H1 (cell line): ENCODE data around the gene CUX1. TPM values are rescaled to one million over a fixed set of nuclear protein-coding genes. Genes with fewer than 3 reads are reported as not detected.

Source experiments
- CTCF ChIA-PET: fragments of 300-600 bp; sonication (Branson Sonifier 250); formaldehyde crosslinking; loops from one replicate; lab custom pipeline; 2021; ENCODE audit not compliant: partially characterized antibody; lab: Charles Lee
- POLR2A ChIA-PET: fragments of 300-600 bp; sonication (Branson Sonifier 250); formaldehyde crosslinking; loops from one replicate; lab custom pipeline; 2021; ENCODE audit warnings: inconsistent platforms; ENCODE audit not compliant: partially characterized antibody; lab: Charles Lee
- DNase-seq, 2 experiments: peaks; one replicate each; pipeline versions ENCODE4 v3.0.0 to v3.0.0-alpha.2; 2010 to 2022; ENCODE audit warnings: low spot score in 2 of 2, low read depth in 1 of 2, mixed read lengths in 1 of 2
- FAIRE-seq: peaks from 2 replicates; lab custom pipeline; 2011; peaks lifted over from hg19 to GRCh38; lab: Jason Lieb, UNC
- H2AFZ ChIP-seq: 2 replicates; pipeline ENCODE4 v1.8.1; 2012; ENCODE audit warnings: low read length, inconsistent platforms
- H2AK5ac ChIP-seq: 2 replicates; pipeline ENCODE4 v1.6.1; 2013; ENCODE audit warnings: low read depth, low read length
- H2BK120ac ChIP-seq: replicated peaks from 2 replicates; pipeline ENCODE3; 2013; ENCODE audit warnings: low read depth, low read length, inconsistent platforms
- H2BK12ac ChIP-seq: 2 replicates; pipeline ENCODE4 v1.6.1; 2013; ENCODE audit warnings: low read depth, low read length
- H2BK15ac ChIP-seq: 2 replicates; pipeline ENCODE4 v1.6.1; 2013; ENCODE audit warnings: low read length
- H2BK20ac ChIP-seq: 2 replicates; pipeline ENCODE4 v1.6.1; 2013; ENCODE audit warnings: low read length
- H2BK5ac ChIP-seq: 2 replicates; pipeline ENCODE4 v1.6.1; 2013; ENCODE audit warnings: low read depth, low read length
- H3K14ac ChIP-seq: 2 replicates; pipeline ENCODE4 v1.6.1; 2013; ENCODE audit warnings: inconsistent platforms; ENCODE audit not compliant: insufficient read length
- H3K18ac ChIP-seq: 2 replicates; pipeline ENCODE4 v1.6.1; 2013; ENCODE audit warnings: low read length; ENCODE audit errors: extremely low read depth
- H3K23ac ChIP-seq: 2 replicates; pipeline ENCODE4 v1.6.1; 2013; ENCODE audit warnings: inconsistent platforms; ENCODE audit not compliant: insufficient read length
- H3K23me2 ChIP-seq: 2 replicates; pipeline ENCODE4 v1.6.1; 2013; ENCODE audit warnings: low read depth, low read length
- H3K27ac ChIP-seq: 2 replicates; pipeline ENCODE4 v1.6.1; 2011; ENCODE audit warnings: low read depth, low read length, inconsistent platforms
- H3K27me3 ChIP-seq, 4 experiments: replicated peaks in 1 of 4; 1 replicate in 1 of 4; 2 replicates in 3 of 4; pipeline versions ENCODE4 v1.6.1 to v1.8.1; 2011 to 2013; ENCODE audit warnings: low read length in 3 of 4, mild to moderate bottlenecking in 3 of 4, inconsistent platforms in 2 of 4, mixed read lengths in 2 of 4, moderate library complexity in 1 of 4; ENCODE audit not compliant: control insufficient read depth in 3 of 4, insufficient read depth in 3 of 4; ENCODE audit errors: extremely low read depth in 1 of 4
- H3K36me3 ChIP-seq, 4 experiments: 2 replicates each; pipeline versions ENCODE4 v1.6.1 to v1.8.1; 2011 to 2013; ENCODE audit warnings: mild to moderate bottlenecking in 4 of 4, low read length in 3 of 4, moderate library complexity in 2 of 4, control low read depth in 1 of 4, inconsistent platforms in 1 of 4; ENCODE audit not compliant: insufficient read depth in 4 of 4, control insufficient read depth in 2 of 4
- H3K4ac ChIP-seq: replicated peaks from 2 replicates; pipeline ENCODE3; 2013; ENCODE audit warnings: low read length, low read depth, mixed read lengths, inconsistent platforms; ENCODE audit not compliant: insufficient read length
- H3K4me1 ChIP-seq, 4 experiments: replicated peaks in 1 of 4; 1 replicate in 1 of 4; 2 replicates in 3 of 4; pipeline versions ENCODE4 v1.6.1 to v1.8.1; 2011 to 2013; ENCODE audit warnings: low read length in 3 of 4, inconsistent platforms in 2 of 4, mixed read lengths in 1 of 4; ENCODE audit not compliant: insufficient read depth in 4 of 4, control insufficient read depth in 3 of 4
- H3K4me2 ChIP-seq, 2 experiments: 2 replicates each; pipeline versions ENCODE4 v1.6.1 to v1.8.1; 2011 to 2013; ENCODE audit warnings: low read depth in 2 of 2, low read length in 2 of 2, control low read depth in 1 of 2, inconsistent platforms in 1 of 2, mild to moderate bottlenecking in 1 of 2; ENCODE audit not compliant: insufficient read depth in 1 of 2
- H3K4me3 ChIP-seq, 4 experiments: fragments of 200-600, 300-600 bp in 1 of 4; sonication (generic), shearing (Covaris generic), sonication (Bioruptor Twin) in 1 of 4; 2 replicates each; pipeline versions ENCODE4 v1.5.1 to v1.8.1; 2011 to 2016; ENCODE audit warnings: low read length in 4 of 4, low read depth in 3 of 4, control low read depth in 2 of 4, inconsistent platforms in 2 of 4, mild to moderate bottlenecking in 2 of 4, mixed read lengths in 1 of 4, moderate library complexity in 1 of 4; ENCODE audit not compliant: insufficient read depth in 2 of 4; ENCODE audit errors: extremely low read depth in 1 of 4
- H3K56ac ChIP-seq: replicated peaks from 2 replicates; pipeline ENCODE3; 2013; ENCODE audit warnings: low read depth, mild to moderate bottlenecking, mixed read lengths, low read length, inconsistent platforms; ENCODE audit not compliant: insufficient read length
- H3K79me1 ChIP-seq: 2 replicates; pipeline ENCODE4 v1.6.1; 2013; ENCODE audit warnings: low read depth, low read length, control low read depth
- H3K79me2 ChIP-seq, 2 experiments: 2 replicates each; pipeline versions ENCODE4 v1.6.1 to v1.8.1; 2012 to 2013; ENCODE audit warnings: low read length in 2 of 2, mild to moderate bottlenecking in 2 of 2, inconsistent platforms in 1 of 2; ENCODE audit not compliant: insufficient read depth in 2 of 2, control insufficient read depth in 1 of 2
- H3K9ac ChIP-seq, 4 experiments: replicated peaks in 1 of 4; 1 replicate in 1 of 4; 2 replicates in 3 of 4; pipeline versions ENCODE4 v1.6.1 to v1.8.1; 2011 to 2013; ENCODE audit warnings: low read depth in 3 of 4, low read length in 3 of 4, control low read depth in 2 of 4, mild to moderate bottlenecking in 2 of 4, moderate library complexity in 2 of 4, inconsistent platforms in 1 of 4; ENCODE audit errors: extremely low read depth in 1 of 4
- H3K9me3 ChIP-seq, 2 experiments: 2 replicates each; pipeline versions ENCODE4 v1.6.1 to v1.8.1; 2012 to 2013; ENCODE audit warnings: mild to moderate bottlenecking in 2 of 2, moderate library complexity in 2 of 2, control low read depth in 1 of 2, inconsistent platforms in 1 of 2, low read depth in 1 of 2, low read length in 1 of 2, mixed read lengths in 1 of 2; ENCODE audit not compliant: insufficient read depth in 2 of 2
- H4K20me1 ChIP-seq, 2 experiments: replicated peaks in 1 of 2; 2 replicates each; pipeline versions ENCODE3 to v1.8.1; 2011 to 2013; ENCODE audit warnings: inconsistent platforms in 2 of 2, low read length in 2 of 2, mild to moderate bottlenecking in 1 of 2; ENCODE audit not compliant: insufficient read depth in 2 of 2, control insufficient read depth in 1 of 2
- H4K5ac ChIP-seq: 2 replicates; pipeline ENCODE4 v1.6.1; 2013; ENCODE audit warnings: low read length, low read depth, mixed read lengths, inconsistent platforms; ENCODE audit not compliant: insufficient read length
- H4K8ac ChIP-seq: 2 replicates; pipeline ENCODE4 v1.8.0; 2013; ENCODE audit warnings: mild to moderate bottlenecking, moderate library complexity, low read length, inconsistent platforms; ENCODE audit not compliant: insufficient read depth; ENCODE audit errors: extremely low read depth
- H4K91ac ChIP-seq: replicated peaks from 2 replicates; pipeline ENCODE3; 2013; ENCODE audit warnings: low read length, mixed read lengths, inconsistent platforms; ENCODE audit not compliant: insufficient read length
- ASH2L ChIP-seq: fragments of 200-600, 300-600 bp; sonication (generic); IDR thresholded peaks from one replicate; pipeline ENCODE4 v1.7.1; 2017; ENCODE audit warnings: low read length
- FOSL1 ChIP-seq: IDR thresholded peaks from 2 replicates; pipeline ENCODE4 v1.6.1; 2011; ENCODE audit warnings: mild to moderate bottlenecking, low read depth, low read length, moderate library complexity; ENCODE audit not compliant: insufficient read depth
- GABPA ChIP-seq: IDR thresholded peaks from 2 replicates; pipeline ENCODE4 v1.6.1; 2011; ENCODE audit warnings: mild to moderate bottlenecking, low read length, moderate library complexity, borderline replicate concordance; ENCODE audit not compliant: insufficient read depth
- JUN ChIP-seq: IDR thresholded peaks from 2 replicates; pipeline ENCODE4 v1.6.1; 2011; ENCODE audit warnings: low read depth, mild to moderate bottlenecking, improper control_type of control experiment, low read length
- JUND ChIP-seq: IDR thresholded peaks from 2 replicates; pipeline ENCODE4 v1.6.1; 2011; ENCODE audit warnings: mild to moderate bottlenecking, improper control_type of control experiment, low read length
- RNF2 ChIP-seq: fragments of 200-900, 300-1000 bp; sonication (generic); IDR thresholded peaks from 2 replicates; pipeline ENCODE4 v1.7.1; 2016; ENCODE audit warnings: borderline replicate concordance, low read depth, mild to moderate bottlenecking, antibody characterized with exemption, low read length; ENCODE audit not compliant: poor library complexity, severe bottlenecking; ENCODE audit errors: missing control alignments
- ZNF274 ChIP-seq: IDR thresholded peaks from 2 replicates; pipeline ENCODE4 v1.7.0; 2012; ENCODE audit warnings: low read length, borderline replicate concordance; ENCODE audit errors: extremely low read depth
- WGBS, 2 experiments: shearing (Covaris generic) in 1 of 2; methylation state at CpG; one replicate each; pipeline versions ENCODE4 v1.1.6 to v1.1.7; 2013 to 2015; ENCODE audit warnings: low lambda C conversion rate in 2 of 2, mixed read lengths in 2 of 2, inconsistent platforms in 1 of 2, low coverage in 1 of 2, missing lambda C conversion rate in 1 of 2; ENCODE audit not compliant: insufficient replicate concordance in 2 of 2, insufficient coverage in 1 of 2, insufficient read length in 1 of 2; ENCODE audit errors: extremely low coverage in 1 of 2, missing lambda C conversion rate in 1 of 2; 5-methylcytosine and 5-hydroxymethylcytosine counted together
- polyA plus RNA-seq, 7 experiments: library from polyadenylated mRNA; depleted of rRNA in 3 of 7; stranded (reverse) in 5 of 7; unstranded in 2 of 7; fragments of >200 nt in 5 of 7; fragments of 200-250 nt in 2 of 7; gene quantifications; 1 replicate in 5 of 7; 2 replicates in 1 of 7; 4 replicates in 1 of 7; pipeline versions ENCODE4 v1.2.1 to v1.2.3, GENCODE V29; 2011 to 2013; ENCODE audit warnings: missing spikeins in 2 of 7, mixed read lengths in 2 of 7
- total RNA-seq: library from RNA; stranded (reverse); fragmentation: NEBNext Ultra II Directional; extraction: Animal tissue kit (Norgen Biotek cat#: 25700); gene quantifications from 2 replicates; pipeline ENCODE4 v1.2.1, GENCODE V29; 2021

CUX1 gene
- total and polyA plus RNA-seq, 2 of the 8 experiments (the other 6 are each of a cell fraction or from before 2014, with no cell fraction given): 21.6 to 65.9 TPM

DNA sequence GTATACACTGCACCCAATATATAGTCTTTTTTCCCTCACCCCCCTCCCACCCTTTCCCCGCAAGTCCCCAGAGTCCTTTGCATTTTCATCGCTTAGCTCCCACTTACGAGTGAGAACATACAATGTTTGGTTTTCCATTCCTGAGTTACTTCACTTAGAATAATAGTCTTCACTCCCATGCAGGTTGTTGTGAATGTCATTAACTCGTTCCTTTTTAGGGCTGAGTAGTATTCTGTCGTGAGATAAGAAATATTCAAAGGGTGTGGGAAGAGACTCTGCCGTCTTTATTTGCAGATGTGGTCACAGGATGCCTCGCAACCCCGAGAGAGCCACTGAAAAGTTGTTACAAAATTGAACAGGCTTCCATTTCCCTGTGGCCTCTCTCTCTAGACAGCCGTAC lies 331.4 kb downstream of the CUX1 start:
- TF ChIP-seq ASH2L (no peak), JUND (no peak), RNF2 (no peak), FOSL1 (no peak), ZNF274 (no peak), GABPA (no peak), JUN (no peak)
- TF ChIP-seq, all 59 proteins: peak for 0
- H4K91ac ChIP-seq: no peak overlapping the region
- no peaks in the 10 kb centered on the region for H3K36me3 ChIP-seq
- H3K23ac ChIP-seq: no peak overlapping the region
- H2AK5ac ChIP-seq: no peak overlapping the region
- H4K5ac ChIP-seq: no peak overlapping the region
- no peak overlapping the region for H3K4ac ChIP-seq
- no peak overlapping the region for H2BK120ac ChIP-seq
- H4K20me1 ChIP-seq: peaks cover 0 to 3% of the 10 kb centered on the region in 2 experiments
- DNase-seq (no peak), FAIRE-seq (no peak)
- H3K18ac ChIP-seq: no peak overlapping the region
- no peak overlapping the region for H3K56ac ChIP-seq
- 92% methylated on average over 9 of the region's 9 CpGs; no CpG with 5 or more reads in 1 of the 2 experiments for WGBS, 2 experiments
- peaks cover 4 to 13% (median 8%) of the 10 kb centered on the region in 4 experiments for H3K4me1 ChIP-seq
- H2BK15ac ChIP-seq: no peak overlapping the region
- H2BK12ac ChIP-seq: no peak overlapping the region
- H2BK20ac ChIP-seq: no peak overlapping the region
- no peak overlapping the region for H3K27ac ChIP-seq
- no peak overlapping the region for H3K4me3 ChIP-seq
- H3K9me3 ChIP-seq: no peaks in the 10 kb centered on the region
- no peak overlapping the region for H2AFZ ChIP-seq
- H3K27me3 ChIP-seq: no peaks in the 10 kb centered on the region
- no peak overlapping the region for H3K14ac ChIP-seq
- no peaks in the 10 kb centered on the region for H3K79me1 ChIP-seq
- no peaks in the 10 kb centered on the region for H3K23me2 ChIP-seq
- ChIA-PET CTCF (interaction anchor here (0.6 kb wide), 1 partner anchor 97 kb away, joined by 3 read pairs; no protein-coding TSS in a partner anchor), POLR2A (no interaction called here)
- no peak overlapping the region for H3K9ac ChIP-seq
- H3K4me2 ChIP-seq: no peak overlapping the region
- H2BK5ac ChIP-seq: no peak overlapping the region
- H3K79me2 ChIP-seq: no peaks in the 10 kb centered on the region
- H4K8ac ChIP-seq: no peak overlapping the region
